GM12878 (cell line): ENCODE results near the gene RXFP1. TPM values are rescaled to one million over a fixed set of nuclear protein-coding genes. Genes with fewer than 3 reads are reported as not detected.

ENCODE experiments used
- ATAC-seq: fragments of 200-7000 bp; cut with Tn5 transposase; 3 replicates; pipeline ENCODE4 v1.9.1; 2020; ENCODE audit warnings: mild to moderate bottlenecking, moderate library complexity
- BruUV-seq: library from RNA; stranded (reverse); fragments of 400-500 nt; replicated peaks from 2 replicates; lab custom pipeline; 2021; lab: Mats Ljungman, UMichigan
- CTCF ChIA-PET: fragments of 300-600 bp; sonication (Branson Sonifier 250); formaldehyde crosslinking; extraction: SDS; loops from one replicate; lab custom pipeline; 2021; ENCODE audit warnings: inconsistent platforms; lab: Yijun Ruan, JAX
- POLR2A ChIA-PET: fragments of 350-600 bp; formaldehyde crosslinking; extraction: SDS; loops from one replicate; lab custom pipeline; 2021; ENCODE audit warnings: inconsistent platforms; lab: Charles Lee
- RAD21 ChIA-PET: fragments of 300-600 bp; sonication (Branson Sonifier 250); formaldehyde crosslinking; loops from one replicate; lab custom pipeline; 2023; ENCODE audit warnings: antibody characterized with exemption; ENCODE audit not compliant: unreplicated experiment; lab: Charles Lee
- SMC1A ChIA-PET: fragments of 300-600 bp; sonication (Branson Sonifier 250); formaldehyde crosslinking; loops from one replicate; lab custom pipeline; 2023; ENCODE audit not compliant: unreplicated experiment, uncharacterized antibody; lab: Charles Lee
- DNase-seq: peaks from one replicate; pipeline ENCODE4 v3.0.0-alpha.2; 2011; ENCODE audit warnings: low read depth, low spot score
- FAIRE-seq: peaks from 3 replicates; lab custom pipeline; 2011; peaks lifted over from hg19 to GRCh38; lab: Jason Lieb, UNC
- H2AFZ ChIP-seq: 2 replicates; pipeline ENCODE4 v1.6.0; 2011; ENCODE audit warnings: low read depth, low read length, control low read depth; ENCODE audit not compliant: control insufficient read depth
- H3K27ac ChIP-seq: 2 replicates; pipeline ENCODE4 v1.5.1; 2011; ENCODE audit warnings: control low read depth; ENCODE audit not compliant: control insufficient read depth, insufficient read depth
- H3K27me3 ChIP-seq, 2 experiments: replicated peaks in 1 of 2; 2 replicates each; pipeline versions ENCODE4 v1.6.0 to v1.6.1; 2011; ENCODE audit warnings: low read length in 1 of 2; ENCODE audit not compliant: control insufficient read depth in 2 of 2, insufficient read depth in 2 of 2
- H3K36me3 ChIP-seq, 2 experiments: 2 replicates each; pipeline ENCODE4 v1.5.1; 2011; ENCODE audit warnings: low read length in 1 of 2; ENCODE audit not compliant: control insufficient read depth in 2 of 2, insufficient read depth in 2 of 2
- H3K4me1 ChIP-seq: 2 replicates; pipeline ENCODE4 v1.6.1; 2011; ENCODE audit warnings: mild to moderate bottlenecking, low read length, moderate library complexity, mixed read lengths; ENCODE audit not compliant: control insufficient read depth, insufficient read depth
- H3K4me2 ChIP-seq: 2 replicates; pipeline ENCODE4 v1.6.0; 2011; ENCODE audit warnings: control low read depth; ENCODE audit not compliant: control insufficient read depth, insufficient read depth
- H3K4me3 ChIP-seq: fragments of 200-600 bp; sonication (generic); 2 replicates; pipeline ENCODE4 v1.5.1; 2016
- H3K79me2 ChIP-seq: 2 replicates; pipeline ENCODE4 v1.6.0; 2011; ENCODE audit warnings: low read length; ENCODE audit not compliant: control insufficient read depth, insufficient read depth
- H3K9ac ChIP-seq: 2 replicates; pipeline ENCODE4 v1.8.0; 2011; ENCODE audit warnings: low read length, control low read depth, mixed read lengths; ENCODE audit not compliant: control insufficient read depth, insufficient read depth
- H3K9me3 ChIP-seq: replicated peaks from 3 replicates; pipeline ENCODE4 v1.5.1; 2011; ENCODE audit warnings: mild to moderate bottlenecking, low read length; ENCODE audit not compliant: control insufficient read depth, insufficient read depth
- H4K20me1 ChIP-seq: 2 replicates; pipeline ENCODE4 v1.6.0; 2011; ENCODE audit not compliant: control insufficient read depth, insufficient read depth
- FOXK2 ChIP-seq: fragments of 450-650 bp; IDR thresholded peaks from 2 replicates; pipeline ENCODE4 v1.6.1; 2017; ENCODE audit warnings: mild to moderate bottlenecking, moderate library complexity
- HCFC1 ChIP-seq: fragments of 150-350 bp; IDR thresholded peaks from 2 replicates; pipeline ENCODE4 v1.6.1; 2014; ENCODE audit warnings: low read length
- HDGF ChIP-seq: fragments of 450-650 bp; IDR thresholded peaks from 2 replicates; pipeline ENCODE4 v1.6.1; 2016; ENCODE audit warnings: antibody characterized with exemption
- LARP7 ChIP-seq: fragments of 450-650 bp; IDR thresholded peaks from 2 replicates; pipeline ENCODE4 v1.6.1; 2017; ENCODE audit warnings: mild to moderate bottlenecking
- NR2C1 ChIP-seq: fragments of 450-650 bp; IDR thresholded peaks from 2 replicates; pipeline ENCODE4 v1.6.1; 2017; ENCODE audit warnings: antibody characterized with exemption, mild to moderate bottlenecking, moderate library complexity
- NR2C2 ChIP-seq: IDR thresholded peaks from 2 replicates; pipeline ENCODE4 v1.6.1; 2011; ENCODE audit warnings: borderline replicate concordance, low read depth; ENCODE audit not compliant: control insufficient read depth, insufficient read length
- PAX5 ChIP-seq: IDR thresholded peaks from 2 replicates; pipeline ENCODE4 v1.6.1; 2011; ENCODE audit warnings: low read depth, low read length, borderline replicate concordance
- SMAD1 ChIP-seq: fragments of 450-650 bp; IDR thresholded peaks from 2 replicates; pipeline ENCODE4 v1.6.1; 2018; ENCODE audit warnings: mild to moderate bottlenecking, low read depth; ENCODE audit not compliant: partially characterized antibody
- WGBS: methylation state at CpG from one replicate; pipeline ENCODE4 v1.1.6; 2016; ENCODE audit warnings: low lambda C conversion rate; ENCODE audit not compliant: insufficient replicate concordance, insufficient coverage; ENCODE audit errors: missing lambda C conversion rate; 5-methylcytosine and 5-hydroxymethylcytosine counted together
- in situ Hi-C: fragments of 300-500 bp; cut with MboI; formaldehyde crosslinking; loops from 9 replicates; pipeline ENCODE4 v1.14.3; 2018; ENCODE audit warnings: mixed read lengths
- intact Hi-C: fragments of 100-400 bp; cut with micrococcal nuclease; formaldehyde crosslinking; loops from one replicate; pipeline ENCODE4 v1.14.2; 2022; ENCODE audit not compliant: unreplicated experiment
- polyA plus RNA-seq, 11 experiments: library from polyadenylated mRNA; depleted of rRNA in 4 of 11; unstranded in 6 of 11; stranded (reverse) in 5 of 11; fragments of >200 nt; fragmentation: Nextera tagmentation in 4 of 11; fragmentation: Illumina TruSeq in 1 of 11; extraction: Ambion mirVana in 4 of 11; extraction: Trizol in 1 of 11; gene quantifications; 1 replicate in 1 of 11; 2 replicates in 10 of 11; pipeline versions ENCODE4 v1.2.1 to v1.2.3, GENCODE V29; 2011 to 2016; ENCODE audit warnings: inconsistent platforms in 2 of 11, missing spikeins in 2 of 11, low read depth in 1 of 11
- total RNA-seq, 4 experiments: library from RNA; depleted of rRNA in 3 of 4; stranded (reverse); fragments of >200 nt in 3 of 4; fragmentation: Illumina TruSeq in 1 of 4; extraction: Trizol in 1 of 4; gene quantifications; 2 replicates each; pipeline versions ENCODE4 v1.2.1 to v1.2.3, GENCODE V29; 2013 to 2021
- TF ChIP-seq, protein P1 (sequence below): fragments of 450-650 bp; IDR thresholded peaks from 2 replicates; pipeline ENCODE4 v1.6.1; 2016; ENCODE audit warnings: mild to moderate bottlenecking
- TF ChIP-seq, protein P2 (sequence below), 3 experiments: IDR thresholded peaks in 2 of 3; conservative IDR thresholded peaks in 1 of 3; 2 replicates each; pipeline ENCODE4 v1.5.1; 2011; ENCODE audit warnings: low read depth in 3 of 3, low read length in 3 of 3, mild to moderate bottlenecking in 3 of 3, control low read depth in 2 of 3, moderate library complexity in 2 of 3, inconsistent platforms in 1 of 3, mixed read lengths in 1 of 3; ENCODE audit not compliant: control insufficient read depth in 2 of 3, insufficient read depth in 1 of 3; ENCODE audit errors: extremely low read depth in 1 of 3
- TF ChIP-seq, protein P3 (sequence below): fragments of 450-650 bp; IDR thresholded peaks from 2 replicates; pipeline ENCODE4 v1.6.1; 2016; ENCODE audit warnings: mild to moderate bottlenecking, moderate library complexity, borderline replicate concordance

RXFP1 gene
- total and polyA plus RNA-seq, 10 of the 15 experiments (the other 5 are each of a cell fraction or from before 2014, with no cell fraction given) = 0.12 TPM; not detected in 9

DNA sequence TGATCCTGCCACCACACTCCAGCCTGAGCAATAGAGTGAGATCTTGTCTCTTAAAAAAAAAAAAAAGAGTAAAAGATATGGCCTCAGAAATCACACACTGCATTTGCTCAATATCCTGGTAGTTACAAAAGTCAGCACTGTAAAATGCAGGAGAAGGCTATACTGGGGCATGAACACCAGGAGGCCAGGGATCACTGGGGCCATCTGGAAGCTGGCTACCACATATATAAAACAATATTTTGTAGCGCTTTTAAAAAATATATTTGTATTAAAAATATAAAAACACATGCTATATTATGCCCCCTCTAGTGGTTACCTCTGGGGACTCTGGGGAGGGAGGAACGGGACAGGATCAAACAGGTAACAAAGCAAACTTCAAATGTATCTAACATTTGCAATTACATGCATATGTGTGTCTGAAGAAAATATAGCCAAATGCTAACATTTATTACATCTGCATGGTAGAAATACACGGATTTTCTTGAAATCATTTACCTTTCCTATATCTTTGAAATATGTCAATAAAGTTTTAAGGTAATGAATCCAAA lies 146.0 kb downstream of the RXFP1 start:
- Histone ChIP-seq H3K4me2 (no peak overlapping the region), H3K27me3 (no peaks in the 10 kb centered on the region), H4K20me1 (no peaks in the 10 kb centered on the region), H3K79me2 (peaks cover 33% of the 10 kb centered on the region), H3K9me3 (no peaks in the 10 kb centered on the region), H3K4me1 (no peaks in the 10 kb centered on the region), H3K4me3 (no peak overlapping the region), H3K36me3 (peaks cover 0 to 6% of the 10 kb centered on the region in 2 experiments; a peak in 1 of 4 replicates), H3K27ac (no peak overlapping the region), H3K9ac (no peak overlapping the region), H2AFZ (no peak overlapping the region)
- FAIRE-seq = no peak
- no TSS peak for BruUV-seq
- no peak for DNase-seq
- WGBS = 66% methylated on average over 3 of the region's 3 CpGs
- intact Hi-C loops = loop anchor here (2.0 kb wide), 2 partner anchors 435 to 779 kb away; partner anchors contain the start of gene RAPGEF2
- CTCF ChIA-PET = interaction anchor here (0.6 to 1.0 kb wide), 3 partner anchors 46 to 409 kb away, joined by 3 read pairs; no protein-coding TSS in a partner anchor
- POLR2A ChIA-PET = no interaction called here
- RAD21 ChIA-PET = no interaction called here
- no peak for ATAC-seq
- SMC1A ChIA-PET = interaction anchor here (0.6 kb wide), 1 partner anchor 48 kb away, joined by 3 read pairs; no protein-coding TSS in a partner anchor
- in situ Hi-C loops = no loop called here
- TF ChIP-seq, protein P1, sequence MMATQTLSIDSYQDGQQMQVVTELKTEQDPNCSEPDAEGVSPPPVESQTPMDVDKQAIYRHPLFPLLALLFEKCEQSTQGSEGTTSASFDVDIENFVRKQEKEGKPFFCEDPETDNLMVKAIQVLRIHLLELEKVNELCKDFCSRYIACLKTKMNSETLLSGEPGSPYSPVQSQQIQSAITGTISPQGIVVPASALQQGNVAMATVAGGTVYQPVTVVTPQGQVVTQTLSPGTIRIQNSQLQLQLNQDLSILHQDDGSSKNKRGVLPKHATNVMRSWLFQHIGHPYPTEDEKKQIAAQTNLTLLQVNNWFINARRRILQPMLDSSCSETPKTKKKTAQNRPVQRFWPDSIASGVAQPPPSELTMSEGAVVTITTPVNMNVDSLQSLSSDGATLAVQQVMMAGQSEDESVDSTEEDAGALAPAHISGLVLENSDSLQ = no peak
- no peak for TF ChIP-seq FOXK2
- no peak for TF ChIP-seq HCFC1
- TF ChIP-seq NR2C1 = no peak
- TF ChIP-seq NR2C2 = no peak
- no peak for TF ChIP-seq PAX5
- TF ChIP-seq, protein P2, sequence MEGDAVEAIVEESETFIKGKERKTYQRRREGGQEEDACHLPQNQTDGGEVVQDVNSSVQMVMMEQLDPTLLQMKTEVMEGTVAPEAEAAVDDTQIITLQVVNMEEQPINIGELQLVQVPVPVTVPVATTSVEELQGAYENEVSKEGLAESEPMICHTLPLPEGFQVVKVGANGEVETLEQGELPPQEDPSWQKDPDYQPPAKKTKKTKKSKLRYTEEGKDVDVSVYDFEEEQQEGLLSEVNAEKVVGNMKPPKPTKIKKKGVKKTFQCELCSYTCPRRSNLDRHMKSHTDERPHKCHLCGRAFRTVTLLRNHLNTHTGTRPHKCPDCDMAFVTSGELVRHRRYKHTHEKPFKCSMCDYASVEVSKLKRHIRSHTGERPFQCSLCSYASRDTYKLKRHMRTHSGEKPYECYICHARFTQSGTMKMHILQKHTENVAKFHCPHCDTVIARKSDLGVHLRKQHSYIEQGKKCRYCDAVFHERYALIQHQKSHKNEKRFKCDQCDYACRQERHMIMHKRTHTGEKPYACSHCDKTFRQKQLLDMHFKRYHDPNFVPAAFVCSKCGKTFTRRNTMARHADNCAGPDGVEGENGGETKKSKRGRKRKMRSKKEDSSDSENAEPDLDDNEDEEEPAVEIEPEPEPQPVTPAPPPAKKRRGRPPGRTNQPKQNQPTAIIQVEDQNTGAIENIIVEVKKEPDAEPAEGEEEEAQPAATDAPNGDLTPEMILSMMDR (IDR thresholded peaks at IDR 0.05 in 2 of 3, conservative IDR thresholded peaks at IDR 0.05 in 1 of 3; ENCODE audit: control insufficient read depth in 2 of 3, extremely low read depth in 1 of 3, insufficient read depth in 1 of 3, low read depth in 3 of 3, low read length in 3 of 3) = peak; percentile 29 to 59 (median 58); a peak in 5 of 6 replicates
- TF ChIP-seq HDGF = no peak
- TF ChIP-seq, protein P3, sequence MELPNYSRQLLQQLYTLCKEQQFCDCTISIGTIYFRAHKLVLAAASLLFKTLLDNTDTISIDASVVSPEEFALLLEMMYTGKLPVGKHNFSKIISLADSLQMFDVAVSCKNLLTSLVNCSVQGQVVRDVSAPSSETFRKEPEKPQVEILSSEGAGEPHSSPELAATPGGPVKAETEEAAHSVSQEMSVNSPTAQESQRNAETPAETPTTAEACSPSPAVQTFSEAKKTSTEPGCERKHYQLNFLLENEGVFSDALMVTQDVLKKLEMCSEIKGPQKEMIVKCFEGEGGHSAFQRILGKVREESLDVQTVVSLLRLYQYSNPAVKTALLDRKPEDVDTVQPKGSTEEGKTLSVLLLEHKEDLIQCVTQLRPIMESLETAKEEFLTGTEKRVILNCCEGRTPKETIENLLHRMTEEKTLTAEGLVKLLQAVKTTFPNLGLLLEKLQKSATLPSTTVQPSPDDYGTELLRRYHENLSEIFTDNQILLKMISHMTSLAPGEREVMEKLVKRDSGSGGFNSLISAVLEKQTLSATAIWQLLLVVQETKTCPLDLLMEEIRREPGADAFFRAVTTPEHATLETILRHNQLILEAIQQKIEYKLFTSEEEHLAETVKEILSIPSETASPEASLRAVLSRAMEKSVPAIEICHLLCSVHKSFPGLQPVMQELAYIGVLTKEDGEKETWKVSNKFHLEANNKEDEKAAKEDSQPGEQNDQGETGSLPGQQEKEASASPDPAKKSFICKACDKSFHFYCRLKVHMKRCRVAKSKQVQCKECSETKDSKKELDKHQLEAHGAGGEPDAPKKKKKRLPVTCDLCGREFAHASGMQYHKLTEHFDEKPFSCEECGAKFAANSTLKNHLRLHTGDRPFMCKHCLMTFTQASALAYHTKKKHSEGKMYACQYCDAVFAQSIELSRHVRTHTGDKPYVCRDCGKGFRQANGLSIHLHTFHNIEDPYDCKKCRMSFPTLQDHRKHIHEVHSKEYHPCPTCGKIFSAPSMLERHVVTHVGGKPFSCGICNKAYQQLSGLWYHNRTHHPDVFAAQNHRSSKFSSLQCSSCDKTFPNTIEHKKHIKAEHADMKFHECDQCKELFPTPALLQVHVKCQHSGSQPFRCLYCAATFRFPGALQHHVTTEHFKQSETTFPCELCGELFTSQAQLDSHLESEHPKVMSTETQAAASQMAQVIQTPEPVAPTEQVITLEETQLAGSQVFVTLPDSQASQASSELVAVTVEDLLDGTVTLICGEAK = peak; percentile 65; the same call in 1 of the 2 replicates
- TF ChIP-seq SMAD1 = no peak
- TF ChIP-seq LARP7 = no peak
